Parathyroid adenoma (tissue), 2 donors: ENCODE results near the gene RNASEH1.

Source experiments
- H2AFZ ChIP-seq: fragments of 300-600 bp; sonication (generic); one replicate; pipeline ENCODE4 v1.7.0; 2017; ENCODE audit warnings: antibody characterized with exemption, mild to moderate bottlenecking
- H3K27ac ChIP-seq: fragments of 300-600 bp; sonication (generic); one replicate; pipeline ENCODE4 v1.7.0; 2017
- H3K27me3 ChIP-seq: fragments of 300-600 bp; sonication (generic); one replicate; pipeline ENCODE4 v1.7.0; 2017; ENCODE audit warnings: low read length; ENCODE audit not compliant: control insufficient read depth, insufficient read depth
- H3K36me3 ChIP-seq: fragments of 300-600 bp; sonication (generic); one replicate; pipeline ENCODE4 v1.7.0; 2017; ENCODE audit warnings: low read length; ENCODE audit not compliant: control insufficient read depth, insufficient read depth
- H3K4me1 ChIP-seq: fragments of 300-600 bp; sonication (generic); one replicate; pipeline ENCODE4 v1.7.0; 2017; ENCODE audit warnings: control low read depth
- H3K4me2 ChIP-seq: fragments of 300-600 bp; sonication (generic); one replicate; pipeline ENCODE4 v1.7.0; 2017; ENCODE audit warnings: low read length
- H3K4me3 ChIP-seq: fragments of 300-600 bp; sonication (generic); one replicate; pipeline ENCODE4 v1.7.0; 2017; ENCODE audit warnings: low read depth, low read length
- H3K79me2 ChIP-seq: fragments of 300-600 bp; sonication (generic); one replicate; pipeline ENCODE4 v1.7.0; 2017; ENCODE audit warnings: control low read depth
- H3K9ac ChIP-seq: fragments of 300-600 bp; sonication (generic); one replicate; pipeline ENCODE4 v1.7.0; 2017; ENCODE audit warnings: mild to moderate bottlenecking
- H3K9me3 ChIP-seq: fragments of 300-600 bp; sonication (generic); one replicate; pipeline ENCODE4 v1.7.0; 2017; ENCODE audit warnings: low read length; ENCODE audit not compliant: control insufficient read depth
- TF ChIP-seq, protein P1 (sequence below): fragments of 300-600 bp; sonication (generic); IDR thresholded peaks from one replicate; pipeline ENCODE4 v1.7.0; 2017; ENCODE audit warnings: antibody characterized with exemption, mild to moderate bottlenecking
- donor health status: primary hyperparathyroidism.

RNASEH1 gene

DNA sequence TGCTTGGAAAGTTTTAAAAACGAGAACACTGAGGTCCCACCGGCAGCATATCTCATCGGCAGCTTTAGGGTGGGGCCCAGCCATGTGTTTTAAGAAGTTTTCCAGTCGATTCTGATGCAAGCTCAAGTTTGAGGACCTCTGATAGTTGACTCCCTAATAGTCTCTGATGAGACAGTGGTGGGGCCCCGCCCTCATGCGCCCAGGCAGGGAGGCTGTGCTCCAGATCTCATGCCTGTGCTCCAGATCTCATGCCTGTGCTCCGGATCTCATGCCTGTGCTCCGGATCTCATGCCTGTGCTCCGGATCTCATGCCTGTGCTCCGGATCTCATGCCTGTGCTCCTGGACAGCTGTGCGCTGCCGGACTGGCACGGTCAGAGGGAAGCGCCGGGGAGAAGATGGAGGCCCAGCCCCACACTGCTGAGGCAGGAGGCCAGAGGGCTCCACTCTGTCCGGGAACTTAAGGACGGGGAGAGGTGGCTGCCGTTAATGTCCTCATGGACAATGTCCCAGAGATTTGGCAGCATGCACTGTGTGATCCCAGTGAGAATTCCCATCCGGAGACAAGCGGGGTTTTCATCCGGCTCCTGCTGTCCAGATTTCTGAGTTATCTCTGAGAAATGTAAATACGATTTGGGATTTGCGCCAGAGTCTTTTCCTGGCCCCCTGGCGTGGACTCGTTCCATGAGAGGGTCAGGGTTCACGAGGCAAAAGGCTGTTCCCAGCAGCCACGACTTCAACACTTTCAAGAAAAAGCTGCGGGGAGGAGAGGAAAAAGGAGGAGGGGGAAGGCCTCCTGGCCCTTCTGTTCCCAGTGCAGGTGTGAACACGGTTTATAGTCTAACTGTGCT is 27.4 kb upstream of the RNASEH1 start:
- H3K79me2 ChIP-seq = no peaks in the 10 kb centered on the region
- no peaks in the 10 kb centered on the region for H3K27me3 ChIP-seq
- TF ChIP-seq, protein P1, sequence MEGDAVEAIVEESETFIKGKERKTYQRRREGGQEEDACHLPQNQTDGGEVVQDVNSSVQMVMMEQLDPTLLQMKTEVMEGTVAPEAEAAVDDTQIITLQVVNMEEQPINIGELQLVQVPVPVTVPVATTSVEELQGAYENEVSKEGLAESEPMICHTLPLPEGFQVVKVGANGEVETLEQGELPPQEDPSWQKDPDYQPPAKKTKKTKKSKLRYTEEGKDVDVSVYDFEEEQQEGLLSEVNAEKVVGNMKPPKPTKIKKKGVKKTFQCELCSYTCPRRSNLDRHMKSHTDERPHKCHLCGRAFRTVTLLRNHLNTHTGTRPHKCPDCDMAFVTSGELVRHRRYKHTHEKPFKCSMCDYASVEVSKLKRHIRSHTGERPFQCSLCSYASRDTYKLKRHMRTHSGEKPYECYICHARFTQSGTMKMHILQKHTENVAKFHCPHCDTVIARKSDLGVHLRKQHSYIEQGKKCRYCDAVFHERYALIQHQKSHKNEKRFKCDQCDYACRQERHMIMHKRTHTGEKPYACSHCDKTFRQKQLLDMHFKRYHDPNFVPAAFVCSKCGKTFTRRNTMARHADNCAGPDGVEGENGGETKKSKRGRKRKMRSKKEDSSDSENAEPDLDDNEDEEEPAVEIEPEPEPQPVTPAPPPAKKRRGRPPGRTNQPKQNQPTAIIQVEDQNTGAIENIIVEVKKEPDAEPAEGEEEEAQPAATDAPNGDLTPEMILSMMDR = no peak
- H3K4me3 ChIP-seq = no peak overlapping the region
- H2AFZ ChIP-seq = no peak overlapping the region
- H3K9ac ChIP-seq = no peak overlapping the region
- no peaks in the 10 kb centered on the region for H3K9me3 ChIP-seq
- peaks cover 3% of the 10 kb centered on the region for H3K36me3 ChIP-seq
- no peaks in the 10 kb centered on the region for H3K4me1 ChIP-seq
- H3K27ac ChIP-seq = peak overlapping the region; percentile 60
- H3K4me2 ChIP-seq = no peak overlapping the region

DNA sequence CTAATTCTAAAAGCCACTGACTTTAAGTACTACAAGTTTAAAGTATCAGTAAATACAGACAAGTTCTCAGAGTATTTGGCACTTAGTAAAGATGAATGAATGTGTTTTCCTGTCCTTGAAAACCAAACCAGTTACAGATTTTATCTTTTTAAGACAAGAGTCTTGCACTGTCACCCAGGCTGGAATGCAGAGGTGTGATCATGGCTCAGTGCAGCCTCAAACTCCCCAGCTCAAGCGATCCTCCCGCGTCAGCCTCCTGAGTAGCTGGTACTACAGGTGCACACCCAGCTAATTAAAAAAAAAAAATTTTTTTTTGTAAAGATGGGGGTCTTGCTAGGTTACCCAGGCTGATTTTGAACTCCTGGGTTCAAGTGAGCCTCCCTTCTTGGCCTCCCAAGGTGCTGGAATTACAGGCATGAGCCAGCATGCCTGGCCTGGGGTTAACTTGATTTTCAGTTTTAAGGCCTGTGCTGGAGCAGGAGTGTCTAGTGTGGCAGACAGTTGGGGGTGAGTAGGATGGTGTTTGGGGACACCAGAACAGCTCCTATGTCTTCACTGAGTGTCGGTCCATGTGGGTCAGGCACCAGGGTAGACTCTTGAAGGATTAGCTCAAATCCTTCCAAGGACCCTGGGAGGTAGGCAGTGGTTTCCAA is 26.6 kb upstream of the RNASEH1 start:
- no peaks in the 10 kb centered on the region for H3K79me2 ChIP-seq
- H3K27me3 ChIP-seq = no peaks in the 10 kb centered on the region
- H3K27ac ChIP-seq = peak overlapping the region; percentile 60
- H3K9ac ChIP-seq = no peak overlapping the region
- no peak overlapping the region for H3K4me2 ChIP-seq
- no peaks in the 10 kb centered on the region for H3K4me1 ChIP-seq
- peaks cover 3% of the 10 kb centered on the region for H3K36me3 ChIP-seq
- no peaks in the 10 kb centered on the region for H3K9me3 ChIP-seq
- no peak overlapping the region for H2AFZ ChIP-seq
- TF ChIP-seq, protein P1 = no peak
- no peak overlapping the region for H3K4me3 ChIP-seq

DNA sequence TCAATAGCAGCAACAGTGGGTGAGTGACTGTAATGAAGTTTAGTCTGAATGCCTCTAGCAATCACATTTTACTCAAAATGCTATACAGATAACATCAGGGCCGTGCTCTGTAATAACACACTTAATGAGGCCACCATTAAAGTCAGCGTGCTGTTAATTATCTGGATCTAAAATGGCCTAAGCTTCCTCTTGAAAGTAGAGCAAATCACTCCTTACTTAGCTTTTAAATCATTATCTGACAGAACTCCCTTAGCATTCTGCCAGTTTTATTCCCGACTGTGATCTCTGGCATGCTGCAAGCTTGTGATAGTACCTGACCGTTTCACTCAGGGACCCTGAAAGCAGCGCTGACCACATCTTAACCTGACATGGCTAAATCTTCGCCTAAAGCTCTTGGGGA is 25.9 kb upstream of the RNASEH1 start:
- Histone ChIP-seq H3K9ac (no peak overlapping the region), H3K27ac (peak overlapping the region; percentile 16), H3K4me1 (no peaks in the 10 kb centered on the region), H3K4me2 (no peak overlapping the region), H3K36me3 (peaks cover 3% of the 10 kb centered on the region), H3K79me2 (no peaks in the 10 kb centered on the region), H2AFZ (no peak overlapping the region), H3K27me3 (no peaks in the 10 kb centered on the region), H3K4me3 (no peak overlapping the region), H3K9me3 (no peaks in the 10 kb centered on the region)
- TF ChIP-seq, protein P1 = no peak

DNA sequence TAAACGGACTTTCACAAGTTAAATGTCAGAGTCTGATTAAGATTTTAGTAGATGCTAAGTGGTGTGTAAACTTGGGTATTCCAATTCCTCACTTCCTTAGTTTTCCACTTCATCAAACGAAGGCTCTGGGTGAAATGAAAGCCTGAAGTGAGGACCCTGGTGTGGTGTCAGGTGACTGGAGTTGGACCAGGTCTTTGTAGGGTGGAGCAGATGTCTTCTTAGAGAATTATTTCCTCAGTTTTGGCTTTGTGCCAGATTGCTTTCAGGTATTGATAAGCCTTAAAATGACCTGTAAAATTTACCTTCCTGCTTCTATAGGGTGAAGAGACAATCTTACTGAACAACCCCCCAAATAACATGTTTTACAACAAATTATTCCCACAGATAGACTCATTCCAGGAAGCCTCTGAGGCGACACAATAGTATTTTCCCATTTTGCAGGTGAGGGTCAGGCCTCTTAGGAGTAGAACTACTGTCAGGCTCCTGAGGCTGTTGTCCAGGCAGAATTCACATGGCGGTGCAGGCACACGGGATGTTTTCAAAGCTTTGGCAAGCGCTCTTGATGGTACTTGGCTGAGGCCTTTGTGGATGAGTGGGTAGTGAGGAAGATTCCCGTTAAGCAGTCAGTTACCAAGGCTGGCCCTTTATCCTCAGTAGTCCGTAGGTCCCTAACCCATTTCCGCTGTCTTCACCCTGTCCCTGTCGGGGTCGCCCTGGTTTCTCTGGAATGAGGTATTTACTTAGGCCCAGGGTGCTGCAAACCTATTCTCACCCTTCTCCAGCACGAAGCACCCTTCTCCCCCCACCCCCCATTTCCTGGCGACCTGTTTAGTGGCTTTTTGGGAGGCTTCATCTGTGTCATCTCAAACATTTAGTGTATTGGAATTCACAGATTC is 23.5 kb upstream of the RNASEH1 start:
- Histone ChIP-seq H3K27ac (no peak overlapping the region), H3K4me1 (peaks cover 8% of the 10 kb centered on the region), H3K27me3 (no peaks in the 10 kb centered on the region), H3K79me2 (peaks cover 4% of the 10 kb centered on the region), H3K4me3 (no peak overlapping the region), H3K9ac (no peak overlapping the region), H3K9me3 (no peaks in the 10 kb centered on the region), H2AFZ (no peak overlapping the region), H3K36me3 (peaks cover 3% of the 10 kb centered on the region), H3K4me2 (no peak overlapping the region)
- TF ChIP-seq, protein P1 = no peak
